GM04504 (cell line): Measurements from ENCODE around the gene TTR.

Source experiments
- DNase-seq: peaks from one replicate; pipeline ENCODE4 v3.0.0-alpha.2; 2012; ENCODE audit warnings: low read depth

TTR gene

GRCh38 chr18:31591628-31592027 lies at the start of gene TTR:
TSS of gene TTR (plus strand) at chr18:31591877. CDS start at chr18:31591903, 26 bp downstream.
- DNase-seq: no peak

- DNase-seq: no peak
Observed at GRCh38 chr18:31546476-31546875, 45.2 kb upstream of the TTR start.

- DNase-seq: no peak
Observed at GRCh38 chr18:31548853-31549252, 42.8 kb upstream of the TTR start.

- no peak for DNase-seq
Observed at GRCh38 chr18:31549416-31549815, 42.3 kb upstream of the TTR start.

GRCh38 chr18:31551883-31552282 lies 39.8 kb upstream of the TTR start:
- no peak for DNase-seq

GRCh38 chr18:31553800-31554199 lies 37.9 kb upstream of the TTR start:
- DNase-seq: no peak

GRCh38 chr18:31554776-31555175 lies 36.9 kb upstream of the TTR start:
- DNase-seq: no peak

GRCh38 chr18:31555971-31556747 lies 35.5 kb upstream of the TTR start:
- DNase-seq: peak; percentile 35

- no peak for DNase-seq
Observed at GRCh38 chr18:31557446-31557845, 34.2 kb upstream of the TTR start.

- DNase-seq: no peak
Observed at GRCh38 chr18:31558567-31558966, 33.1 kb upstream of the TTR start.

GRCh38 chr18:31562726-31563125 lies 29.0 kb upstream of the TTR start:
- DNase-seq: no peak

GRCh38 chr18:31563778-31564177 lies 27.9 kb upstream of the TTR start:
- DNase-seq: no peak

GRCh38 chr18:31565345-31565744 lies 26.3 kb upstream of the TTR start:
- no peak for DNase-seq

- DNase-seq: no peak
Observed at GRCh38 chr18:31565782-31566512, 25.7 kb upstream of the TTR start.

- DNase-seq: no peak
Observed at GRCh38 chr18:31566576-31567306, 24.9 kb upstream of the TTR start.

GRCh38 chr18:31572368-31572767 lies 19.3 kb upstream of the TTR start:
- no peak for DNase-seq

GRCh38 chr18:31573051-31573450 lies 18.6 kb upstream of the TTR start:
- no peak for DNase-seq

- no peak for DNase-seq
Observed at GRCh38 chr18:31574359-31574758, 17.3 kb upstream of the TTR start.

- no peak for DNase-seq
Observed at GRCh38 chr18:31575515-31576257, 16.0 kb upstream of the TTR start.

GRCh38 chr18:31576670-31577069 lies 15.0 kb upstream of the TTR start:
- no peak for DNase-seq

- no peak for DNase-seq
Observed at GRCh38 chr18:31577195-31577594, 14.5 kb upstream of the TTR start.

- no peak for DNase-seq
Observed at GRCh38 chr18:31578126-31578525, 13.6 kb upstream of the TTR start.
